BLaER1 (cell line): ENCODE data around the gene GSKIP.

Source experiments
- H3K27ac ChIP-seq: shearing (Covaris generic); formaldehyde crosslinking; 2 replicates; pipeline ENCODE4 v1.8.1; 2022
- H3K27me3 ChIP-seq: shearing (Covaris generic); formaldehyde crosslinking; 2 replicates; pipeline ENCODE4 v1.8.1; 2022
- H3K36me3 ChIP-seq: shearing (Covaris generic); formaldehyde crosslinking; 2 replicates; pipeline ENCODE4 v1.8.1; 2022
- H3K4me1 ChIP-seq: shearing (Covaris generic); formaldehyde crosslinking; 2 replicates; pipeline ENCODE4 v1.8.1; 2022
- H3K4me2 ChIP-seq: shearing (Covaris generic); formaldehyde crosslinking; 2 replicates; pipeline ENCODE4 v1.8.1; 2022
- H3K4me3 ChIP-seq: shearing (Covaris generic); formaldehyde crosslinking; 2 replicates; pipeline ENCODE4 v1.8.1; 2022
- H3K9ac ChIP-seq: shearing (Covaris generic); formaldehyde crosslinking; 2 replicates; pipeline ENCODE4 v1.8.1; 2022
- H3K9me3 ChIP-seq: shearing (Covaris generic); formaldehyde crosslinking; 2 replicates; pipeline ENCODE4 v1.8.1; 2022
- H4K20me1 ChIP-seq: shearing (Covaris generic); formaldehyde crosslinking; 2 replicates; pipeline ENCODE4 v1.8.1; 2022
- Cebpa-rat ChIP-seq: shearing (Covaris generic); IDR thresholded peaks from 2 replicates; pipeline ENCODE4 v1.8.1; 2022

The GSKIP gene

GRCh38 chr14:96434040-96434439 lies 70.7 kb downstream of the GSKIP start:
- no peak overlapping the region for H3K9ac ChIP-seq
- no peaks in the 10 kb centered on the region for H4K20me1 ChIP-seq
- no peak overlapping the region for H3K4me3 ChIP-seq
- H3K27me3 ChIP-seq = no peaks in the 10 kb centered on the region
- no peak overlapping the region for H3K4me2 ChIP-seq
- no peaks in the 10 kb centered on the region for H3K4me1 ChIP-seq
- TF ChIP-seq Cebpa-rat = no peak
- H3K9me3 ChIP-seq = no peaks in the 10 kb centered on the region
- no peak overlapping the region for H3K27ac ChIP-seq
- no peaks in the 10 kb centered on the region for H3K36me3 ChIP-seq
